Inferior parietal cortex (tissue), 1 donor: ENCODE data around the gene TRIM34.
"Not testable (repeated sequence)": the region's sequence is repeated elsewhere in the genome, so short reads cannot be mapped to it uniquely, and the experiment has no call there.

ENCODE experiments used
- DNase-seq: peaks from one replicate; pipeline ENCODE4 v3.0.0-alpha.2; 2016; ENCODE audit errors: extremely low spot score

TRIM34 gene, protein sequence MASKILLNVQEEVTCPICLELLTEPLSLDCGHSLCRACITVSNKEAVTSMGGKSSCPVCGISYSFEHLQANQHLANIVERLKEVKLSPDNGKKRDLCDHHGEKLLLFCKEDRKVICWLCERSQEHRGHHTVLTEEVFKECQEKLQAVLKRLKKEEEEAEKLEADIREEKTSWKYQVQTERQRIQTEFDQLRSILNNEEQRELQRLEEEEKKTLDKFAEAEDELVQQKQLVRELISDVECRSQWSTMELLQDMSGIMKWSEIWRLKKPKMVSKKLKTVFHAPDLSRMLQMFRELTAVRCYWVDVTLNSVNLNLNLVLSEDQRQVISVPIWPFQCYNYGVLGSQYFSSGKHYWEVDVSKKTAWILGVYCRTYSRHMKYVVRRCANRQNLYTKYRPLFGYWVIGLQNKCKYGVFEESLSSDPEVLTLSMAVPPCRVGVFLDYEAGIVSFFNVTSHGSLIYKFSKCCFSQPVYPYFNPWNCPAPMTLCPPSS

DNA sequence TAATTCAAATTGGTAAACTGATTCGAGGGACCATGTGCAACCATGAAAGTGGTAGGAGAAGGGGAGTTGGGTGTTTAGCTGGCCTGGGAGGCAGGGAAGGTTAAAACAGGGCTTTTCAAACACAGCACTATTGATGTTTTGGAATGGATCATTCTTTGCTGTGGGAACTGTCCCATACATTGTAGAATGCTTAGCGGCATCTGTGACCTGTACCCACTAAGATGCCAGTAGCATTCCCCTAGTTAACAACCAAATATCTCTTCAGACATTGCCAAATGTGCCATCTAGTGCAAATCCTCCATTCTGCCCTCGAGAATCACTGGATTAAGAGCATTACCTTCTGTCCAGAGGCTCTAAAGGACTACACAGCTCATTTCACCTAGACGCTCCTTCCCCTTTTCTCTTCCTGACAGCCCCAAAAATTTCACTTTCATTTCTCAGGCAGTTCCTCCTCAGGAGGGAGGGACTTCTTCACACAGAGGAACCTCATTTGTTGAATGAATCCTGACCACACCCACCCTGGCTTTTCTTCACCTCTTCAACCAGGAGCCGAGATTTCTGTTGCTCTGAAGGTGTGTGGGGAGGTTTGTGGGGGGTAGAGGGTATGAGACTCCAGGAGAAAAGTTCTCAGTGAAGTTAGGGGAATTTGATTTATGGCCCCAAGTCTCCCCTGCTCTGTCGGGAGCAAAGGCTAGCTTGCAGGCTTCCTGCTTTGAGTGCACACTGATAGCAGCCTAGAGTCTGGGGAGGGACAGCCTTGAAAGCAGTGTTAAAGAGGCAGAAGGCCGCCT lies at the start of gene TRIM34:
TSS of gene TRIM34 (plus strand) at position 513 of the 791 bp plus-strand sequence. CDS start 7,331 bp downstream, outside the sequence.
- peak; percentile 24 for DNase-seq

DNA sequence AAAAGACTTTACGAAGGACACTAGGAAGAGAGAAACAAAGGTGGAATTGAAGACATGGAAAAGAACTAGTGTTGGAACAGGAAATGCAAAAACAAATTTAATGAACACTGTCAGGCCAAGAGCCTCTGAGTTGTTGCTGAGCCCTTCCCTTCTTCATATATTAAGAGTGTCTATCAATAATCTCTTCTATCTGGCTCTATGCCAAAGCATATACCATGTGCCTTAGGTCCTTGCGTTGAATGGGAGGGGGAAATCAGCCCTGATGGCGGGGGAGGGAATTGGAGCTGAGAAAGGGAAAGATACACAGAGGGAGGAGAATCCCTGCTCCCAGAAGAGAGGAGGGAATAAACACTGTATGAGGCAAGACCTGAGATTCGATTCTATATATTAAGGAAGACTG lies 49.6 kb upstream of the TRIM34 start:
- DNase-seq: no peak

DNA sequence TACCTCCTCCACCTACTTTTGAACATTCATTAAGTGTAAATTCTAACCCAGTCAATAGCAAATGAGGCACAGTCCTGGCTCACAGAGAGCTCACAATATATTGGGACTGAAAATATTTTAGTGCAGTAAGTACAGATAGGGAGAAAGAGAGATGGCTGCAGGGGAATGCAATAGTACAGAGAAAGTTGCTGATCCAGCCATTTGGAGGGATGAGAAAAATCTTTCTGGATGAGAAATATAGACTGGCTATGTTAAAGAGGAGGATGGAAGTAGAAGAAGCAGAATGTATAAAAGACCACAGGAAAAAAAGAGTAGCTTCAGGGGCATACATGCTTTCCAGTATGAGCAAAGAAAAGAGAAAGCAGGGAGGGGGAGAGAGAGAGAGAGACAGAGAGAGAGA lies 47.7 kb upstream of the TRIM34 start:
- no peak for DNase-seq

DNA sequence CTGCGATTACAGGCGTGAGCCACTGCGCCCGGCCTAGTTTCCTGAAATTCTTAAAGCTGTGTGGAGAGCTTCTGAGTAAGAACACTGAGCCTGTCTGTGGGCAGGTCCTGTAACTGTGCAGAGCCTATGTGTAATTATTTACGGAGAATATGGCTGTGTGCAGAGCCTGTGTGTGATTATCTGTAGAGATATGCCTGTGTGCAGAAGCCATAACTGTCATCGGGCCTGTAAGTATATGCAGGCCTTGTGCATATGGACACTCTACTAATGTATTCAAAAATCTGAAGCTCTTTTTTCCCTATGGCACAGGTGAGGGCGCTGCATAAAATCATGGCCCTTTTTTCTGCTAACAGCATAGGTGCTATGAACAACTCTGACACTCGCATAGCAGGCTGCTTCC lies 44.2 kb upstream of the TRIM34 start, which contains the start of gene OR52B6:
TSS of gene OR52B6 (plus strand) at position 301 of the 400 bp plus-strand sequence. CDS start at position 301, 0 bp downstream.
- DNase-seq: no peak

DNA sequence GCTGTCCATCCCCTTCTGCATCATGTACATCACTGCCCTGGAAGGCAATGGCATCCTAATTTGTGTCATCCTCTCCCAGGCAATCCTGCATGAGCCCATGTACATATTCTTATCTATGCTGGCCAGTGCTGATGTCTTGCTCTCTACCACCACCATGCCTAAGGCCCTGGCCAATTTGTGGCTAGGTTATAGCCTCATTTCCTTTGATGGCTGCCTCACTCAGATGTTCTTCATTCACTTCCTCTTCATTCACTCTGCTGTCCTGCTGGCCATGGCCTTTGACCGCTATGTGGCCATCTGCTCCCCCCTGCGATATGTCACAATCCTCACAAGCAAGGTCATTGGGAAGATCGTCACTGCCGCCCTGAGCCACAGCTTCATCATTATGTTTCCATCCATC lies 43.8 kb upstream of the TRIM34 start:
- DNase-seq: no peak

DNA sequence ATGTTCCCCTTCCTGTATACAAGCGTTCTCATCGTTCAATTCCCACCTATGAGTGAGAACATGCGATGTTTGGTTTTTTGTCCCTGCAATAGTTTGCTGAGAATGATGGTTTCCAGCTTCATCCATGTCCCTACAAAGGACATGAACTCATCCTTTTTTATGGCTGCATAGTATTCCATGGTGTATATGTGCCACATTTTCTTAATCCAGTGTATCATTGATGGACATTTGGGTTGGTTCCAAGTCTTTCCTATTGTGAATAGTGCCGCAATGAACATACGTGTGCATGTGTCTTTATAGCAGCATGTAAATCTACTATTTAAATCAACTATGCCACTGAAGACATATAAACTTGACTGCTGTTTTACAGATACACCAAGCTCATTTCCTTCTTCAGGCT lies 40.3 kb upstream of the TRIM34 start:
- DNase-seq: not testable (repeated sequence)

DNA sequence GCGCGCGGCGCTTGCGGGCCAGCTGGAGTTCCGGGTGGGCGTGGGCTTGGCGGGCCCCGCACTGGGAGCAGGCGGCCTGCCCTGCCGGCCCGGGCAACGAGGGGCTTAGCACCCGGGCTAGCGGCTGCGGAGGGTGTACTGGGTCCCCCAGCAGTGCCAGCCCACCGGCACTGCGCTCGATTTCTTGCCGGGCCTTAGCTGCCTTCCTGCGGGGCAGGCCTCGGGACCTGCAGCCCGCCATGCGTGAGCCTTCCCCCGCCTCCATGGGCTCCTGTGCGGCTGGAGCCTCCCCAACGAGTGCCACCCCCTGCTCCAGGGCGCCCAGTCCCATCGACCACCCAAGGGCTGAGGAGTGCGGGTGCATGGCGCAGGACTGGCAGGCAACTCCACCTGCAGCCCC lies 34.9 kb upstream of the TRIM34 start:
- not testable (repeated sequence) for DNase-seq

DNA sequence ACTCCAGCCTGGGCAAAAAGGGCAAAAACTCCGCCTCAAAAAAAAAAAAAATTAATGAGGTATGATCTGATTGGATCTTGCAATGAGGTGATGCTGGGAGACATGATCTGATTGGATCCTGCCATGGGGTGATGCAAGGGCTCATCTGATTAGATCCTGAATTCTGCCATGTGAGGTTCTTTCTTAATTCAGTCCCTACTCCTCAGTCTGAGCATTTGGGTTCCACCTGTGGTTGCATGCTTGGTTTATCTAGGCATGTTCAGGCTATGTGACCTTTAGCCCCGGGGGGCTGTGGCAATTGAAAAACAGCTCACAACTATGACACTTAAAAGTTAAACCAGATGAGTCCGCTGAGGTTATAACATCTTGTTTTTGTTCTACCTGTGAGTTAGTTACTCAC lies 33.2 kb upstream of the TRIM34 start:
- no peak for DNase-seq

DNA sequence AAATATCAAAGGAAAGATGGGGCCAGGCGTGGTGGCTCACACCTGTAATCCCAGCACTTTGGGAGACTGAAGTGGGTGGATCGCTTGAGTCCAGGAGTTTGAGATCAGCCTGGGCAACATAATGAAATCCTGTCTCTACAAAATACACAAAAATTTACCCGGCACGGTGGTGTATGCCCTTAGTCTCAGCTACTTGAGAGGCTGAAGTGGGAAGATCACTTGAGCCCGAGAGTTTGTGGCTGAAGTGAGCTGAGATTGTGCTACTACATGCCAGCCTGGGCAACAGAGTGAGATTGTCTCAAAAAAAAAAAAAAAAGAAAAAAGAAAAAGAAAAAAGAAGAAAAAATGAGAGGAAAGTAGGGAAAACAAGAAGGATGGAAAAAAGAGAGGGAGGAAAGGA lies 32.2 kb upstream of the TRIM34 start:
- DNase-seq: no peak

DNA sequence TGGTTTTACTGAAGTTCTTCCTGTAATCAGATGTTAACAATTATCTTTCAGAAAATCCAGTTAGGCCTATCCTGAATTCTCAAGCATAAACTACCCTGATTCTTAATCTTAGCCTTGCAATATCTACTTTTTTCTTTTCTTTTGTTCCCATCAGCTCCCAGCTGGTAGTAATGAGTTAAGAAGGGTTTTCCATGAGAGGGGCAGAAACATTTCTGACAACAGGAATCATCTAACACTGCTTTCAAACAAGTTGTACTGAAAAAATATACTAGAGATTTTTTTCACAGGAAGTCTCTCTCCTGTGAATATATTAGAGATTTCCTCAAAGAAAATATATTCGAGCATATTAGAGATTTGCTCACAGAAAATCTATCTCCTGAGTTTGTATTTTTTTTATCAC lies 31.7 kb upstream of the TRIM34 start:
- DNase-seq: no peak

DNA sequence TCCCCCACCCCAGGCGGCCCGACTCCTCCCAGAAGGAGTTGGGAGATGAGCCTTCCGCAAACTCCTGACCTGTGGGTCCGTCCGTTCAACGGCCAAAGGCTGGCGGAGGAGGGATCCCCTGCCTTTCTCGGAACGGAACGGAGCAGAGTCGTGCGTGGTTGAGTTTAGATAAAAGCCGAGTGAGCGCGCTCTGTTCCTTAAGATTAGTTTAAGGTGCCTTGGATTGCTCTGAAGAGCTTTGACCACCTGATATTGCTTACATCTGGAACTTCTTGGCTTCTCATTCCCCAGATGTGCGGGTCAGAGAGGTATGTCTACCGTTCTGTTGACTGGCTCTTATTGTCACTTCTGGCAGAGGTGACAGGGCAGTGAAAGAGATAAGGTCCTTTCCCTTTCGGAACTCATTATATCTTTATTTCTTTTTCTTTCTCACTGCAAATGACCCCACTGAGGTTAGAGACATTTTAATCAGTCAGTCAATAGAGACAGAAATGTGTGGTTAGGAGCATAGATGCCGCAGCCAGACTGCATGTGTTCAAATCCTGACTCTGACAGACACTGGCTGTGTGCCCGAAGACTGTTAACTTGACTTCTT lies 28.1 kb upstream of the TRIM34 start, which contains the start of gene TRIM6:
TSS of gene TRIM6 (plus strand) at position 31 of the 595 bp plus-strand sequence. CDS start at position 292, 261 bp downstream.
- peak; percentile 36 for DNase-seq

DNA sequence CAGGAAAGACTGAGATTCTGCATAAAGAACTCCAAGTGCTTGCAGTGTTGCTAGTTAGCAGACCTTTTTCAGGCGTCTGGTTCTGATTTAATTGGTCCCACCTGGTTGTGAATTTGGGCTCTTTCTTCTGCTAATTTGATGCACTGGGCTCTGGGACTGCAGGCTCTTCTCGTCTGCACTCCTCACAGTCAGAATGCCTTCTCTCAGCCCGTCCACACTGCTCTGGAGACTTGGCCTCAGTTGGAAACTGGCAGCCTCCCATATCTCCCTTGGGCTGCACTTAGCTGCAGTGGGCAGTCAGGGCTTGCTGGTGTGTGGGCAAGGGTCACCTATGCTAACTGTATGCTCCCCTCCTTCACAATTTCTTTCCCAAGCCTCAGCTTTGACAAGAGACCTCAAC lies 26.8 kb upstream of the TRIM34 start:
- DNase-seq: no peak

DNA sequence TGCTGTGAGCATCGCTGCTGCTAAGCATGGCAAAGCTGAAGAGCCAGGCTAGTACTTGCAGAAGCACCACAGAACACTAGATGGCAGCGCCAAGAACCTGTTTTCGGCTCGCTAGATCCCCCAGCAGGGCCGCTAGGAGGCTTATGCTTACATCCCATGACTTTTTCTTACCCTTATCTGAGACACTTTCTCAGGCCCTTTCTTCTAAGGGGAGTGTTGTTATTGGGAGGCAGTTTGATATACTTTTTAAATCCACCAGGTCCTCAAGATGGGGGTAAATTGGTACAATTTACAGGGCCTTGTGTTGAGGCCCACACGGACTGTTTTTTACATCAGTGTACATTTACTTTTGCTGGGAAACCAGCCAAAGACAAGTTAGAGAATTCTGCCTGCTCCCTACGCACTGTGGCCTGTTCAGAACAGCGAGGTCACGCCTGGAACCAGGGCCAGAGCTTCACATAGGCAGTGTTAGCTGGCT lies 24.4 kb upstream of the TRIM34 start:
- DNase-seq: peak; percentile 46

DNA sequence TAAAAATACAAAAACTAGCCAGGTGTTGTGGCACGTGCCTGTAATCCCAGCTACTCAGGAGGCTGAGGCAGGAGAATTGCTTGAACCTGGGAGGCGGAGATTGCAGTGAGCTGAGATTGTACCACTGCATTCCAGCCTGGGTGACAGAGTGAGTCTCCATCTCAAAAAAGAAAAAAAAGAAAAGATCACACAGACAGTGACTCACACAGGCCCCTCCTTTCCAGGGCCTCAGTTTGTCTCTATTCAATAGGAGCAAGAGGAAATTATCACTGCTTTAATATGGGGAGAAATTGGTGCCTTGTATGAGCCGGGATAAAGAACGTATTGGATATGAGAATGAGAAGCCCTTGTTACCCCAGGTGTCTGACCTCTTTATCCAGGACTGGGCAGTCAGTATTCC lies 22.0 kb upstream of the TRIM34 start:
- not testable (repeated sequence) for DNase-seq

DNA sequence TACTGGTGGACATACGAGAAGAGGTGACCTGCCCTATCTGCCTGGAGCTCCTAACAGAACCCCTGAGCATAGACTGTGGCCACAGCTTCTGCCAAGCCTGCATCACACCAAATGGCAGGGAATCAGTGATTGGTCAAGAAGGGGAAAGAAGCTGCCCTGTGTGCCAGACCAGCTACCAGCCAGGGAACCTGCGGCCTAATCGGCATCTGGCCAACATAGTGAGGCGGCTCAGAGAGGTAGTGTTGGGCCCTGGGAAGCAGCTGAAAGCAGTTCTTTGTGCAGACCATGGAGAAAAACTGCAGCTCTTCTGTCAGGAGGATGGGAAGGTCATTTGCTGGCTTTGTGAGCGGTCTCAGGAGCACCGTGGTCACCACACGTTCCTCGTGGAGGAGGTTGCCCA lies 21.5 kb upstream of the TRIM34 start:
- DNase-seq: no peak

DNA sequence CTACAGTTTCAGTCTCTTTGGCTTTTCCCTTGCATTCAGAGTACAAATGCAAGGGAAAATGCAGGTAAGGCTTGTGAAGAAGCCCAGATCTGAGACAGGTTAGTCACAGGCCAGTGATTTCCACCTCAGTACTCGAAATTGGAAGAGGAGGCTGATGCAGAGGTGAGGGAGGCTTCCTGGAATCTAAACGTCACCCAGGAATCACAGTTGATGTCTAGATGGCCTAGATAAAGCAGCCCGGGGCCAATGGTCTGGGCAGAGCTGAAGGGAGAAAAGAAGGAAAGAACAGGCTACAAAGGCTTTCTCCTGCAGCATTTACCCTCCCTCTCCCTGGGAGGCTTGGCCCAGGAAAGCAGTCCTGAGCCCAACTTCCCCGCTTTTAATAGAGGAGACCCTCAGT lies 19.9 kb upstream of the TRIM34 start:
- no peak for DNase-seq

DNA sequence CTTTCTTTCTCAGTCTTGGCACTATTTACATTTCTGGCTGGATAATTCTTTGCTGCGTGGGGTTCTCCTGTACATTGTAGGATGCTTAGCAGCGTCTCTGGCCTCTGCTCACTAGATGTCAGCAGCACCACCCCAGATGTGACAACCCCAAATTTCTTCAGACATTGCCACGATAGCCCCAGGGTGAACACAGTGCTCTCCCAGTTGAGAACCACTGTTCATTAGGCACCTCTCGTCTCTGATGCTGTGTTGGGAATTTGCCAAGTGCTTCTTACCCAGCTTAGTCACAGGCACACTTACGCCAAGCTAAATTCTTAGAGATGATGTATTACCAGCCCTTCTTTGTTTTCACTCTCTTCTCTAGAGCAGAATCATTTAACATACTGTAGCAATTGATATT lies 19.0 kb upstream of the TRIM34 start:
- DNase-seq: no peak

DNA sequence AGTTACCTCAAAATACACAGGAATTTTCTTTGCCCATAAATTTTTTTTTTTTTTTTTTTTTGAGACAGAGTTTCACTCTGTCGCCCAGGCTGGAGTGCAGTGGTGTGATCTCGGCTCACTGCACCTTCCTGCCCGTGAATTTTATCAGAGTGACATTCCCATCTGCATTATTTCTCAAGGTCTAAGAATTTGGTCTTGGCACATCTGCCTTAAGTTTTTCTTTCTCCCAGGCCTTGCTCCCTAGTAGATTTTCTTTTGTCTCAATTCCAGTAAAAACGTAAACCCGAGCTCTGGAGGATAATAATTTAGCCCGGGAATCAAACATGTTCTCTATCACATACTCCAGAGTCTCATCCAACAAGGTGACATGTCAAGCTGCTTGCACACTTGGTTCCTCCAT lies 16.0 kb upstream of the TRIM34 start:
- DNase-seq: no peak

DNA sequence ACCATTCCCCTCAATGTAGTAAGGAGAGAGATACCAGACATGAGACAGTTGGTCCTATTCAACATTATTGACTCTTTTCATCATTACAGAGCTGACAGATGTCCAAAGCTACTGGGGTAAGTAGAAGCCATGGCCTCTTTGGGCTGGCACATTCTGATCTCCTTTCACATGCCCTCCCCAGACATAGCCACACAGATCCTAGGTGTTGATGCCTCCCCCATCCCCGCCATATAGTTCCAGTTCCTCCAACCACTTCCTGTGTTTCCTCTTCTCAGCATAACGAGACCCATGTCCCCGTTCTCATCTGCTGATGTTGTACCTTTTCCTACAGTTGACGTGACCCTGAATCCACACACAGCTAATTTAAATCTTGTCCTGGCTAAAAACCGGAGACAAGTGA lies 14.4 kb upstream of the TRIM34 start:
- no peak for DNase-seq

DNA sequence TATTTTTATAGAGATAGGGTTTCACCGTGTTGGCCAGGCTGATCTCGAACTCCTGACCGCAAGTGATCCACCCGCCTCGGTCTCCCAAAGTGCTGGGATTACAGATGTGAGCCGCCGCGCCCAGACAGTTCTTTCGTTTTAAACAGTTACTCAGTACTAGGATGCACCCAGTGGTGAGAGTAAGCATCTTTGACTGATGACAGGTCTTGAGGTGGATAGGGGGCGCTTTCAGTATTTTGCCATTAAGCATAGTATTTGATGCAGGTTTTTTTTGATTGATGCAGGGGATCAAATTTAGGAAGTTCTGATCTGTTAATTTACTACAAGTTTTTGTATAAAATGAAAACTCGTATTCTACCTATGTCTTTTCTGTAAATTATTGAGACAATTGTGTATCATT lies 13.2 kb upstream of the TRIM34 start:
- DNase-seq: no peak

DNA sequence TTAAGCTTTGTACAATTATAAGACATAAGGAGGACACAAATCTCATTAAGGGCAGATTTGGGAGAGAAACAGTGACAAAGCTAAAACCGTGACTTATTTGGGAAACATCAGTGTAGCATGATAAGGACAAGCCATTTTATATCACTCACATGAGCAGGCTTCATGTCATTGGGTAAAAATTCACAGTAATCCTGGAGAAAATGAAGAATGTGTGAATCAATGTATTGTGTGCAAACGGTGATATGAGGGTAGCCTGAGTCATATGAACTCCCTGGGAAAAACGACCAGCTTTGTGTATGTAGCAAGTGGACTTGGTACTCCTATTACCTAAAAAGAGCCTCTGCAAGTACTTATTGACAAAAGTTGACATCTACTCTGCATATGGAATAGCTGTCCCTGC lies 6.0 kb upstream of the TRIM34 start:
- no peak for DNase-seq
